HCT116 (cell line): ENCODE results near the gene NECAB3.

Source experiments
- CEBPB ChIP-seq: IDR thresholded peaks from 2 replicates; pipeline ENCODE4 v1.6.1; 2012; ENCODE audit warnings: low read depth
- EGR1 ChIP-seq: IDR thresholded peaks from 2 replicates; pipeline ENCODE4 v1.6.1; 2012; ENCODE audit warnings: low read depth
- EZH2 ChIP-seq: fragments of 200-600 bp; sonication (generic); IDR thresholded peaks from 2 replicates; pipeline ENCODE4 v1.6.1; 2017; ENCODE audit warnings: antibody characterized with exemption, mixed run types
- EZH2phosphoT487 ChIP-seq: fragments of 200-600 bp; IDR thresholded peaks from 2 replicates; pipeline ENCODE4 v1.6.1; 2018; ENCODE audit warnings: antibody characterized with exemption, borderline replicate concordance
- JUND ChIP-seq: IDR thresholded peaks from 2 replicates; pipeline ENCODE4 v1.6.1; 2012
- POLR2A ChIP-seq: IDR thresholded peaks from 2 replicates; pipeline ENCODE4 v1.7.0; 2011; ENCODE audit warnings: borderline replicate concordance; ENCODE audit not compliant: insufficient read depth, insufficient read length; ENCODE audit errors: extremely low read depth
- POLR2AphosphoS5 ChIP-seq: IDR thresholded peaks from 2 replicates; pipeline ENCODE4 v1.6.1; 2011; ENCODE audit warnings: mild to moderate bottlenecking, low read depth, low read length, moderate library complexity
- RAD21 ChIP-seq: IDR thresholded peaks from 2 replicates; pipeline ENCODE4 v1.6.1; 2012; ENCODE audit warnings: low read depth, mild to moderate bottlenecking
- SP1 ChIP-seq: IDR thresholded peaks from 2 replicates; pipeline ENCODE4 v1.6.1; 2012; ENCODE audit warnings: low read depth
- YY1 ChIP-seq: IDR thresholded peaks from 2 replicates; pipeline ENCODE4 v1.6.1; 2011; ENCODE audit warnings: low read length, low read depth, moderate library complexity, mild to moderate bottlenecking; ENCODE audit not compliant: insufficient replicate concordance; ENCODE audit errors: extremely low read depth
- TF ChIP-seq, protein P1 (sequence below), 3 experiments: fragments of 200-600 bp in 1 of 3; sonication (generic) in 1 of 3; IDR thresholded peaks in 2 of 3; conservative IDR thresholded peaks in 1 of 3; 2 replicates each; pipeline ENCODE4 v1.5.1; 2012 to 2017; ENCODE audit warnings: low read depth in 2 of 3, low read length in 2 of 3, antibody characterized with exemption in 1 of 3, borderline replicate concordance in 1 of 3, control low read depth in 1 of 3, mild to moderate bottlenecking in 1 of 3, mixed read lengths in 1 of 3, mixed run types in 1 of 3, moderate library complexity in 1 of 3; ENCODE audit not compliant: insufficient read depth in 1 of 3
- TF ChIP-seq, protein P2 (sequence below): IDR thresholded peaks from 2 replicates; pipeline ENCODE4 v1.6.1; 2012
- TF ChIP-seq, protein P3 (sequence below): IDR thresholded peaks from 2 replicates; pipeline ENCODE4 v1.6.1; 2012; ENCODE audit warnings: low read depth

DNA sequence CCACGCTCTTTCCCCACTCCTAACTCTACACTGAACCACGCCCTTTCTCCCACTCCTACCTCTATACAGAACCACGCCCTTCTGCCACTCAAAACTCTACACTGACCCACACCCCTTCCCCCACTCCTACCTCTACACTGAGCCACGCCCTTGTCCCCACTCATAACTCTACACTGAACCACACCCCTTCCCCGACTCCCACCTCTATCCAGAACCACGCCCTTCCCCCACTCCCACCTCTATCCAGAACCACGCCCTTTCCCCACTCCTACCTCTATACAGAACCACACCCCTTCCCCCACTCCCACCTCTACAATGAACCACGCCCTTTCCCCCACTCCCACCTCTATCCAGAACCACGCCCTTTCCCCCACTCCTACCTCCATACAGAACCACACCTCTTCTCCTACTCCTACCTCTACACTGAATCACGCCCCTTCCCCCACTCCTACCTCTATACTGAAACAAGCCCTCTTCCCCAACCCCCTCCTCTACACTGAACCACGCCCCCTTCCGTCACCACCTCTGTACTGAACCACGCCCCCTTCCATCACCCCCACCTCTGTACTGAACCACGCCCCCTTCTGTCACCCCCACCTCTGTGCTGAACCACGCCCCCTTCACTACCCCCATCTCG, 35.8 kb upstream of the NECAB3 start:
- TF ChIP-seq POLR2AphosphoS5: no peak
- TF ChIP-seq, protein P1, sequence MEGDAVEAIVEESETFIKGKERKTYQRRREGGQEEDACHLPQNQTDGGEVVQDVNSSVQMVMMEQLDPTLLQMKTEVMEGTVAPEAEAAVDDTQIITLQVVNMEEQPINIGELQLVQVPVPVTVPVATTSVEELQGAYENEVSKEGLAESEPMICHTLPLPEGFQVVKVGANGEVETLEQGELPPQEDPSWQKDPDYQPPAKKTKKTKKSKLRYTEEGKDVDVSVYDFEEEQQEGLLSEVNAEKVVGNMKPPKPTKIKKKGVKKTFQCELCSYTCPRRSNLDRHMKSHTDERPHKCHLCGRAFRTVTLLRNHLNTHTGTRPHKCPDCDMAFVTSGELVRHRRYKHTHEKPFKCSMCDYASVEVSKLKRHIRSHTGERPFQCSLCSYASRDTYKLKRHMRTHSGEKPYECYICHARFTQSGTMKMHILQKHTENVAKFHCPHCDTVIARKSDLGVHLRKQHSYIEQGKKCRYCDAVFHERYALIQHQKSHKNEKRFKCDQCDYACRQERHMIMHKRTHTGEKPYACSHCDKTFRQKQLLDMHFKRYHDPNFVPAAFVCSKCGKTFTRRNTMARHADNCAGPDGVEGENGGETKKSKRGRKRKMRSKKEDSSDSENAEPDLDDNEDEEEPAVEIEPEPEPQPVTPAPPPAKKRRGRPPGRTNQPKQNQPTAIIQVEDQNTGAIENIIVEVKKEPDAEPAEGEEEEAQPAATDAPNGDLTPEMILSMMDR (IDR thresholded peaks at IDR 0.05 in 2 of 3, conservative IDR thresholded peaks at IDR 0.05 in 1 of 3; ENCODE audit: borderline replicate concordance in 1 of 3, insufficient read depth in 1 of 3, low read depth in 2 of 3, low read length in 2 of 3): no peak
- TF ChIP-seq POLR2A: no peak
- TF ChIP-seq YY1: no peak
- TF ChIP-seq, protein P2, sequence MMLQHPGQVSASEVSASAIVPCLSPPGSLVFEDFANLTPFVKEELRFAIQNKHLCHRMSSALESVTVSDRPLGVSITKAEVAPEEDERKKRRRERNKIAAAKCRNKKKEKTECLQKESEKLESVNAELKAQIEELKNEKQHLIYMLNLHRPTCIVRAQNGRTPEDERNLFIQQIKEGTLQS: no peak
- TF ChIP-seq EZH2phosphoT487: no peak
- no peak for TF ChIP-seq SP1
- no peak for TF ChIP-seq RAD21
- no peak for TF ChIP-seq EGR1
- TF ChIP-seq CEBPB: no peak
- TF ChIP-seq, protein P3, sequence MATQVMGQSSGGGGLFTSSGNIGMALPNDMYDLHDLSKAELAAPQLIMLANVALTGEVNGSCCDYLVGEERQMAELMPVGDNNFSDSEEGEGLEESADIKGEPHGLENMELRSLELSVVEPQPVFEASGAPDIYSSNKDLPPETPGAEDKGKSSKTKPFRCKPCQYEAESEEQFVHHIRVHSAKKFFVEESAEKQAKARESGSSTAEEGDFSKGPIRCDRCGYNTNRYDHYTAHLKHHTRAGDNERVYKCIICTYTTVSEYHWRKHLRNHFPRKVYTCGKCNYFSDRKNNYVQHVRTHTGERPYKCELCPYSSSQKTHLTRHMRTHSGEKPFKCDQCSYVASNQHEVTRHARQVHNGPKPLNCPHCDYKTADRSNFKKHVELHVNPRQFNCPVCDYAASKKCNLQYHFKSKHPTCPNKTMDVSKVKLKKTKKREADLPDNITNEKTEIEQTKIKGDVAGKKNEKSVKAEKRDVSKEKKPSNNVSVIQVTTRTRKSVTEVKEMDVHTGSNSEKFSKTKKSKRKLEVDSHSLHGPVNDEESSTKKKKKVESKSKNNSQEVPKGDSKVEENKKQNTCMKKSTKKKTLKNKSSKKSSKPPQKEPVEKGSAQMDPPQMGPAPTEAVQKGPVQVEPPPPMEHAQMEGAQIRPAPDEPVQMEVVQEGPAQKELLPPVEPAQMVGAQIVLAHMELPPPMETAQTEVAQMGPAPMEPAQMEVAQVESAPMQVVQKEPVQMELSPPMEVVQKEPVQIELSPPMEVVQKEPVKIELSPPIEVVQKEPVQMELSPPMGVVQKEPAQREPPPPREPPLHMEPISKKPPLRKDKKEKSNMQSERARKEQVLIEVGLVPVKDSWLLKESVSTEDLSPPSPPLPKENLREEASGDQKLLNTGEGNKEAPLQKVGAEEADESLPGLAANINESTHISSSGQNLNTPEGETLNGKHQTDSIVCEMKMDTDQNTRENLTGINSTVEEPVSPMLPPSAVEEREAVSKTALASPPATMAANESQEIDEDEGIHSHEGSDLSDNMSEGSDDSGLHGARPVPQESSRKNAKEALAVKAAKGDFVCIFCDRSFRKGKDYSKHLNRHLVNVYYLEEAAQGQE: no peak
- no peak for TF ChIP-seq JUND
- TF ChIP-seq EZH2: no peak
